NCI-H1694 treated with DMSO at 0.1 percent for 48 hours (cell line): ENCODE data around the gene GSTM5.
"Not testable (repeated sequence)": the region's sequence is repeated elsewhere in the genome, so short reads cannot be mapped to it uniquely, and the experiment has no call there.

Experiments
- DNase-seq: peaks from one replicate; lab custom pipeline; 2025; lab: John Stamatoyannopoulos, UW

The GSTM5 gene

DNA sequence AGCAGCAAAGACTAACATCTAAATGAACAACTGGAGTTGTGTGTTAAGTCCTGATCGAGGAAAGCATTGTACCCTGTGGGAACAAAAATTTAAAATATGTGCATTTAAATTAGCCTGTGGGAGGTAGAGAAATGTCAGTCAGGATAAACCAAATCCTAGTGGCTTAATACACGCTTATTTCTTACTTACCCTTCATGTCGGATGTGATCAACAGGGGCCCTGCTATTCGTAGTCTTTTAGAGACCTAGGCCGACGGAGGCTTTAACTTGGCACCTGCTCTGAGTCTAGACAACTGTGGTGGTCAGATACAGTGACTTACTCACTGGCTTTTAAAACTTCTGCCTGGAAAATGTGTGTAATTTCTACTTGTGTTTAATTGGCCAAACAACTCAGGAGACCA is 18.6 kb downstream of the GSTM5 start:
- DNase-seq: no peak

DNA sequence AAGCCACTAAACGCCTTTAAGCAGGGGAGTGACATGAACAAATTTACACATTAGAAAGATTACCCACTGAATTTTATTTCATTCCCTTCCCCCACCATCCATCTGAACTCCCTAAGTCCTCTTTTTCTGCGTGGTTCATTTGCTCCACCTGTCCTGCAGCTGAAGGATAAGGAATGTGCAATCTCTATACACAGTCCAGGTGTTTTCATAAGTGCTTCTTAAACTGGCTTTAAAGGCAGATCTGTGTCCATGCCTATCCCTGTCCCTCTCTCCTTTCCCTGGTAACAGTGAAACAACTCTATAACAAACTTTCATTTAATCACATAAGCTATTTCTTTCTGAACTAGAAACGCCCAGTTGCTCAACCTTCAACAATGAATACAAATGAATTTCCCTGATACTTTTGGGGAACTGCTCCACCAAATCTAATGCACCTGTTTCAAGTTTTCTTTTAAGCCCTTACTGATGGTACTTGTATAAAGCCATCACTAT is 20.4 kb downstream of the GSTM5 start:
- no peak for DNase-seq

DNA sequence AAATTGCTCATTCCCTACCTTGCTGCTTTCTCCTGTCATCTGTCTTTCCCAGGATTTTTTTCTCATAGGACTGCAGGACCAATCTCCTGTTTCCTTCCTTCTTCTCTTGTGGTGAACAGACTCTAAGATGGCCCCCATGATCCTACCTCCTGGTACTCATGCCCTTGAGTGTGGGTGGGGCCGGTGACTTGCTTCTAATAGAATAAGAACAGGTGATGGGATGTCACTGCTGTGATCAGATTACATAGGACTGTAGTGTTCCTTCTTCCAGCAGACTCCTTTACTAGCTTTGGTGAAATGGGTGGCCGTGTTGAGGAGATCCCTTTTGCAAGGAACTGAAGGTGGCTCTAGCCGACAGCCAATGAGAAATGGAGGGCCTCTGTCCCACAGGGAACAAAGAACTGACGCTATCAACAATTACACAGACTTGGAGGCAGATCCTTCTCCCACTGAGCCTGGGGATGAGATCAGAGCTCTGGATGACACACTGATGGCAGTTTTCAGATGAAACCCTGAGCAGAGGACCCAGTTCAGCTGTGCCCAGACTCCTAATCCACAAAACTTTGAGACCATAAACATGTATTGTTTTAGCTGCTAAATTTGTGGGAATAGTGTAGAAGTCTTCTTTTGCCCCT is 21.3 kb downstream of the GSTM5 start:
- no peak for DNase-seq

DNA sequence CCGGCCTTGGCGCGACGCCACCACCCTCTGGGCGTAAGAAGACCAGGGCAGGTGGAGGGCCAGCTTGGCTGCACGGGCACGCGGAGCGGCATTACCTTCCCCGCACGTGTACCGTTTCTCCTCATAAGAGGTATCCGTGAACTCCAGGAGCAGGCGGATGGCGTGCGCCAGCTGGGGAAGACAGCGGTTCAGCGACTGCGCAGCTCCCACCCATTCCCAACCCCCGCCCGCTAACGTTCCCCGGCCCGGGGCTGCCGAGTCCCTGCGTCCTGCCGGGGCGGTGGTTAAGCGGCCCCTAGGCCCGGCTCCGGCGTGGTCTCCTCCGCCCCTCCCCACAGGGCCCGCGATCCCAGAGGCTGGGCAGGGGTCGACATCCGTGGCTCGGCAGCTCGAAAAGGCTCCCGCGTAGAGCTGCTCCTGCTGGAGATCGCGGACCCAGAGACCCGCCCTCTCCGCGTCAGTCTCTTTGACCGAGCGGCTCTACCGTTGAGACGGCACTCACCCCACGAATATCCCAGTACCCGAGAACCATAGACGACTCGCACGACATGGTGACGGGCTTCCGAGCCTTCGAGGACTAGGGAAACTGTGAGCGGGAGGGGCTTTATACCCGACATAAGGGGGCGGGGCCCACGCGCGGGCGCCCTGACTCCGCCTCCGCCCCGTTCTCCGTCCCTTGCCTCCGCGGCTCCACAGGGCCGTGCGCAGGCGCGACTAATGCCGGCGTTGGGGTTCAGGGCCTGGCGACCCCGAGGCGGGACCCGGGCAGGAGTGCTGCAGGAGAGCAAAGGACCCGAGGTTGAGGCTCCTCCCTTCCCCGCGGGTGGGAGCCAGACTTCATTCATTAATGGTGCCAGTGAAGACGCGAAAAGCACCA is 27.9 kb downstream of the GSTM5 start:
- peak; percentile 41 for DNase-seq

GRCh38 chr1:109740615-109741373 is 28.7 kb downstream of the GSTM5 start, which contains the start of gene GSTM3:
GSTM3 (minus strand) TSS chr1:109741038; CDS start chr1:109740287, 751 bp downstream.
- no peak for DNase-seq

DNA sequence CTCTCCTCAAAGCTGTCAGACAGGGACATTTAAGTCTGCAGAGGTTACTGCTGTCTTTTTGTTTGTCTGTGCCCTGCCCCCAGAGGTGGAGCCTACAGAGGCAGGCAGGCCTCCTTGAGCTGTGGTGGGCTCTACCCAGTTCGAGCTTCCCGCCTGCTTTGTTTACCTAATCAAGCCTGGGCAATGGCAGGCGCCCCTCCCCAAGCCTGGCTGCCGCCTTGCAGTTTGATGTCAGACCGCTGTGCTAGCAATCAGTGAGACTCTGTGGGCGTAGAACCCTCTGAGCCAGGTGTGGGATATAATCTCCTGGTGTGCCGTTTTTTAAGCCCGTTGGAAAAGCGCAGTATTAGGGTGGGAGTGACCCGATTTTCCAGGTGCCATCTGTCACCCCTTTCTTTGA is 36.3 kb downstream of the GSTM5 start:
- DNase-seq: not testable (repeated sequence)

- no peak for DNase-seq
Observed at GRCh38 chr1:109749221-109749620, 37.2 kb downstream of the GSTM5 start.

GRCh38 chr1:109750241-109750882 is 38.3 kb downstream of the GSTM5 start:
- DNase-seq: no peak

- DNase-seq: no peak
Observed at GRCh38 chr1:109750920-109751319, 38.9 kb downstream of the GSTM5 start.

DNA sequence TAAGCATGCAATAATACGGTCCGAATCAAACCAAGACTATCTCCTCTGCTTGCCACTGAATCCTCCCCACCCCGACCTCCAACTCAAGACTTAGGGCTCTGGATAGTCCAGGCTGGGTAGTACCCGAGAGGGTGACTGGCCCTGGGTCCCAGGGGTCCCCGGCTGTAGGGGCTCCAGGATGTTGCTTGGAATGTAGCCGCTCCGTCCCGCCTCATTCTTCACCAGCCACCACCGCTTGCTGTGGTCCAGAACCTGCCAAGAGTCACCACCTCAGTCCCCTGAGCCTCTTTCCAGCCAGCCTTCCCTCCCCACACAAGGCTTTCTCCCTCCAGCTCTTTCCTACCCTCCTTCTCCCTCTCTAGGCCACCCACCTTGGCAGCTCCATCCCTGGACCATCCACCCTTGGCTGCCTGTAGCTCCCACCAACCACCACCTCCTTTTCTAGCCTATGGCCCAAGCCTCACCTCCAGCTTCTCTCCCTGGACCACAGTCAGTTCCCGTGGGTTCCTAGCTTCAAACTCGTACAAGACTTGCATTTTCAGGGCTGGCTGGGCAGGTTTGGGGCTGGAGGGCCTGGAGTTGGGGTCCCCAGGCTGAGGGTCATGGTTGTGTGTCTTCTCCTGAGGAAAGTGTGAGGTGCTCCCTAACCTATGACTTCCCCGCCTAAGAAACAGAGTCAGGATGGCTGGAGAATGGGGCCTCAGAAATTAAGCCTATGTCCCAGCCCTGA is 39.6 kb downstream of the GSTM5 start:
- no peak for DNase-seq

GRCh38 chr1:109754738-109755137 is 42.7 kb downstream of the GSTM5 start:
- no peak for DNase-seq

DNA sequence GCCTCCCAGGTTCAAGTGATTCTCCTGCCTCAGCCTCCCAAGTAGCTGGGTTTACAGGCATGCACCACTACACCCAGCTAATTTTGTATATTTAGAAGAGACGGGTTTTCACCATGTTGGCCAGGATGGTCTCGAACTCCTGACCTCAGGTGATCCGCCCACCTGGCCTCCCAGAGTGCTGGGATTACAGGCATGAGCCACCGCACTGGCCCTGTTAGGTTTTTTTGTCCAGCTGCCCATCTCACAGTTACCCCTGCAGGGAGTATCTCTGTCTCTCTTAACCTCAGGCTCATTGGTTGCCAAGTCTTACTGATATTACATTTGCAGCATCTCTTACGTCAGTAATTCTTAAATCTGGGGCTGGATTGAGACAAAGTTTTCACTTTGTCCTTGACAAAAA is 44.3 kb downstream of the GSTM5 start:
- not testable (repeated sequence) for DNase-seq

GRCh38 chr1:109756848-109757521 is 44.9 kb downstream of the GSTM5 start:
- no peak for DNase-seq

GRCh38 chr1:109757936-109758786 is 46.1 kb downstream of the GSTM5 start:
- no peak for DNase-seq

GRCh38 chr1:109759513-109760334 is 47.7 kb downstream of the GSTM5 start:
- DNase-seq: no peak

- no peak for DNase-seq
Observed at GRCh38 chr1:109760581-109761226, 48.7 kb downstream of the GSTM5 start.

GRCh38 chr1:109761227-109762038 is 49.4 kb downstream of the GSTM5 start:
- DNase-seq: no peak
